ELR (cell line): Measurements from ENCODE around the gene PDE4D.
"Not testable (repeated sequence)": the region's sequence is repeated elsewhere in the genome, so short reads cannot be mapped to it uniquely, and the experiment has no call there.

ENCODE experiments used
- DNase-seq: peaks from one replicate; pipeline ENCODE4 v3.0.0-alpha.2; 2015; ENCODE audit warnings: low read depth

The PDE4D gene

DNA sequence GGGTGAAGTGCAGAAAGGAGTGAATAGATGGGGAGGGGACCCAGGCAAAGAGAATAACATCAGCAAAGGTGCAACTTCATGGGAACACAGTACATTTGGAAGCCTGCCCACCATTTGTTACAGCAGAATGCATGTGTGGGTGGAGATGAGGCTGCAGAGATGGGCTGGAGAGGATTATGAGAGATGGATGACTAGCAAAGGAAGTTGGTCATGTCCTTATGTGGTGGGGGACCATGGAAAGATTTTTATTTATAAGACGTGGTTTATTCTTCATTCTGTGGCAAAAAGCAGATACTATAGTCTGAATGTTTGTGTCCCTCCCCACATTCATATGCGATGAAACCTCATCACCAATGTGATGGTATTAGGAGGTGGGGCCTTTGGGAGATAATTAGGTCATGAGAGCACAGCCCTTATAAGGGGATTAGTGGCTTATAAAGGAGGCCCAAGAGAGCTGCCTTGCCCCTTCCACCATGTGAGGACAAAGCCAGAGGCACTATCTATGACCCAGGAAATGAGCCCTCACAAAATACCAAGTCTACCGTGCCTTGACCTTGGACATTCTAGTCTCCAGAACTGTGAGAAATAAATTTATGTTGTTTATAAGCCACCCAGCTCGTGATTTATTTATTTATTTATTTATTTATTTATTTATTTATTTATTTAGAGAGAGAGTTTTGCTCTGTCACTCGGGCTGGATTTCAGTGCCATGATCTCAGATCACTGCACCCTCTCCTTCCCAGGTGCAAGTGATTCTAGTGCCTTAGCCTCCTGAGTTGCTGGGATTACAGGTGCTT, 827.0 kb downstream of the PDE4D start:
- DNase-seq: peak; percentile 93

- peak; percentile 85 for DNase-seq
Measured at GRCh38 chr5:59065554-59065953, 828.0 kb downstream of the PDE4D start.

GRCh38 chr5:59064293-59064692, 829.2 kb downstream of the PDE4D start:
- DNase-seq: no peak

DNA sequence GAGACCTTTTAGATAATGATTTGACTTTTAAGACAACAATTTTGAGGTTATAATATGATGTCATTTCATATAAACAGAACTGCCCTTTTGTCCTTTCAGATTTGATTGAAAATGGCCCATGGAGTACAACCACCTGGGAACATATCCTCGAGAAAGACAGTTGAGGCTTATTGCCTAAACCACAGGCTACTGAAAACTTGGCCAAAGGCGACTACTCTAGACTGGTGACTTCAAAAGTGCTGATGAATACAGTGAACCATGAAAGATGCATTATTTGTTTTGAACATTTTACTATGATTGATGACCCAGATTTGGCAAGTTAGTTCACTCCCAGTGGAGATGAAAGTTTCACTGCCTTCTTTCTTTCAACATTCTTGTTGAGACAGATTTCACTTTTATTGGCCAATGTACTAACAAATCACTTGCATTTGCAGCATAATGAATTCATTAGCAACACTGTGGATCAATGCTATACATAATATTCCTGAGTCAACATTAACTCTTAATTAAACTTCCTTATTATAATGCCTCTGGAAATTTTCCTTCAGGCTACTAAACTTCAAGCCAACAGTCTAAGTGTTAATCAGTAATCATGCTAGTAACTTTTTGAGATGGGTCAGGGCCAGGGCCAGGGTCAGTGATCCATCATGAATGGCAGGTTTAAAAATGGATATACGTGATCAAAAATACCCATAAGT, 830.4 kb downstream of the PDE4D start:
- no peak for DNase-seq

DNA sequence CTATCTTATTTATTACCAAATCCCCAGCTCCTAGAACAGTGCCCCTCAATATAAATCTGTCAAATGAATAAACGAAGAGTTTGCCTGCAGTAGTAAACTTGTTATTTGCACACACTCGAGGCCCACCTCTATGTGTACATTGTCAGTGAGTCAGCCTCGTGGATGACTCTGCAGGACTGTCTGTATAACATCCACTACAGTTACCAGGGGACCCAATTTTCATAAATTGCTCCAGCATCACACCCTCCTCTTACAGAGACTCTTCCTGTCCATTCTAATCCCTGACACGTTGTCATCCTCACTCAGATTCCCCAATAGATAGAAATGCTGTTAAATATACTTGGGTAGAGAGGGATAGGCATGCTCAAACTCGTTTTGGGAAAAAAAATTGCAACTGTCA, 832.1 kb downstream of the PDE4D start:
- peak; percentile 72 for DNase-seq

DNA sequence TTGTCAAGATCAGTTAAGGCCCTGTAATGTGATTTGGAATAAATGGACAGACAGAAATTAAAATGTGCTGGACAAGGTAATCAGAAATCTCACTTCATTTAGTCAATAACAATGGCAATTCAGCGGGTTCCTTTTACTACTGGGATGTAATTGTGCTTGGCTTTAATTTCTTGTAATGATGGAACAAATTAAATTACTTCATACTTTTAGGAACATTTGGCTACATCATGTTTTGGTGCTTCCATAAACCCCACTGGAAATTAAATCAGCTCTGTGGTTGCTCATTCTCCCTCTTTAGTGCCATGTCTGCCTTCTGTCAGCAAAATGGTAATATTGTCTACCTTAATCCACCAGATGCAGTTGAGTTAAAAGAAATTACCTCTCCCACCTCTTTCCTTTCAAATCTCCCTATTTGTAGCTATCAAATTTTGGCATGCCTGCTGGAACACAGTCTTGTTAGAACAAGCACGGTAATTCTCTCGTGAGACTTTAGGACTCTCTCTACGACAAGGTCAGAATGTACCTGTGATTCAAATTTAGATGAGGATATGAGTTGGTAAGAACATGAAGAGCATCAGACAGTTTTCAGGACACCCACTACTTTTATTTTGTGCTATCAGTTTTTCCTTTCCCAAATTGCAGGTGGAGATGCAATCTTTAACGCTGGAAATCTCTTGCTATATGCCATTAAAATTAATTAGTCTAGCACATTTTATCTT, 834.4 kb downstream of the PDE4D start:
- DNase-seq: no peak

DNA sequence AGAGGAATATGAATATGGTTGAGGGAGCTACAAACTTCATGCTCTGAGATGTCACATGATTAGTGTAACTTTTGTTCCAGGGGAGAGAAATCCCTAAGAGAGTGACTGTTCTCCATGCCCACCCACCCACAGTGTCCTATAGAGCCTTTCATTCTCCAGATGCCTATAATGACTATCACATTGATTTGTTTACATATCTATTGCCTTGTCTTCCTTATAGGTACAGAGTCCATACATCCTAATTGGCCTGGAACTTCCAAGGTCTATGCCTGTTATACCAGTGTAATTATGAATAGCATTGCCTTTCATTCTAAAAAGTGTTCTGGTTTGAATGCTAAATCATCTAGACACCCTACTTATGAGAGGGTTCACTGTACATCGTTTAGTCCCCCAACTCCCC, 835.3 kb downstream of the PDE4D start:
- DNase-seq: no peak

DNA sequence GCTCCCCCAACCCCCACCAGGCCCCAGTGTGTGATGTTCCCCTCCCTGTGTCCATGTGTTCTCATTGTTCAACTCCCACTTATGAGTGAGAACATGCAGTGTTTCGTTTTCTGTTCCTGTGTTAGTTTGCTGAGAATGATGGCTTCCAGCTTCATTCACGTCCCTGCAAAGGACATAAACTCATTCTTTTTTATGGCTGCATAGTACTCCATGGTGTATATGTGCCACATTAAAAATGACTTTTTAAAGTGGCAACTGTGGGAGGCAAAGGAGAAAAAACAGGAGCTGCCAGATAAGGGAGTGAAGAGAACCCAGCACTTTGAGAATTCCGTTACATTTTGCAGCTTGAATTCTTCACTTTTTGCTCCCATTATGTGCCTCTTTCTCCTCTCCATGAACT, 836.9 kb downstream of the PDE4D start:
- not testable (repeated sequence) for DNase-seq

DNA sequence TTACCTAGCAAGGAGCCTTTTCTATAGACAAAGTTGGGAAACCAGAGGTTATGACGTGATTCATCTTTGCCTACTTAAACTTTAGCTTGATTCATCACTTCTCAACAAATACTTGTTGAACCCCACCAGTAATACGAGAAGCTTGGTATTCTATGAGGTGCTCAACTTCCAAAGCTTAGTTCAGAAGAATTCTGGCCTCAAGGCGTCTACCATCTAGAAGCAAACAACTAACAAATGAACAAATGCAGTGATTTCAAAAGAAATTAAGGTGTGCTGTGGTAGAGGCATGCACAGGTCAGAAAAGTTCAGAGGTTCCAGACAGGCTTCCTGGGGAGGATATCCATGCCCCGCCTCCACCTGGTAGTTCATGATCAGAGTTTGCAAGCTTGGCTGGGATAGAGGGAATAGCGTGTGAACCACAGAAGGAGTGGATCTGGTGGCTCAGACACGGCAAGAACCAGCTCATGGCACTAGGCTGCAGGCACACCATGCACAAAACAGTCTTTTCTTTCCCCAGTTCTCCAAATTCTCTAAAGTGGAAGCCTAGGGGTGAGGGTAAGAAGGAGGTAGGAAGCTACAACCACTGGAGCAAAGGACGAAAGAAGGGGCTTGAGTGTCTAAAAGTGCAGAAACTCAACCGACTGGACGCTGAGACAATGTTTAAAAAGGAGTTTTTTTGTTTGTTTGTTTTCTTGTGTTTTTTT, 837.6 kb downstream of the PDE4D start:
- peak; percentile 26 for DNase-seq

- no peak for DNase-seq
Measured at GRCh38 chr5:59054963-59055528, 838.5 kb downstream of the PDE4D start.

DNA sequence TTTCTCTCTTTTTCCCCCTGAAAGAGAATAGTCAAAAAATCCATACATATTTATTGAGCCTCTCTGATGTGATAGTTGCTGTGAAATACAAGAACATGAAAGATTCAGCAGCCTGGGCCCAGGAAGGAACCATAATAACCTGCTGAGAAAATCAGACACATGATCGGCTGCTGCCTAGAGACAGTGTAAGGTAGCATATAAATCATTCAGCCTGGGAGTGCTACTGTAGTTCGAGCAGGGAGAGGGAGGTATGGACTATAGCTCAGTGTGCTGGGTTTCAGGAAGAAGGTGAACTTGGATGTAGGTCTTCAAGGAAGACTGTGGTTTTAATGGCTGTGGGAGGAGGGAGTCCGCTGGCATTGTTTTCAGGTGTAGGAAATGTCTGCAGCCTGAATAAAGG, 841.6 kb downstream of the PDE4D start:
- no peak for DNase-seq

- no peak for DNase-seq
Measured at GRCh38 chr5:59049095-59049494, 844.4 kb downstream of the PDE4D start.

- peak; percentile 81 for DNase-seq
Measured at GRCh38 chr5:59042201-59043055, 851.1 kb downstream of the PDE4D start.

- no peak for DNase-seq
Measured at GRCh38 chr5:59041355-59041754, 852.2 kb downstream of the PDE4D start.

DNA sequence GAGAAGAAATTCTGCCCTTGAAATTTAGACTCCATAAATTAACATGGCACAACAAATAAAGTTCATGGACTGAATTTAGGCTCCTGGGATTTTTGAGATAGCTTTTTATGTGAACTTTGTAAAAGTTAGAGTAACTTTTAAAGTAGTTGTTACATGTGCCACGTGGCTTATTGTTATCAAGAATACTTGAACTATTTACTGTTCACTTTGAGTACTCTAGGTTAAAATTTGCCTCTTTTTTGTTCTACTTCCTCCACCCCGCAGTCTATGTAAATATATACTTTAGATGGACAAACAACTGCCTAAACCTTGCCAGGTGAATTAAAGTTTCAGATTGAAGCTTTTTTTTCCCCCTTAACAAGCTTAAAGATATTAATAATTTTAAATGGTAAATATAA, 852.7 kb downstream of the PDE4D start:
- no peak for DNase-seq

- no peak for DNase-seq
Measured at GRCh38 chr5:59040024-59040803, 853.3 kb downstream of the PDE4D start.

DNA sequence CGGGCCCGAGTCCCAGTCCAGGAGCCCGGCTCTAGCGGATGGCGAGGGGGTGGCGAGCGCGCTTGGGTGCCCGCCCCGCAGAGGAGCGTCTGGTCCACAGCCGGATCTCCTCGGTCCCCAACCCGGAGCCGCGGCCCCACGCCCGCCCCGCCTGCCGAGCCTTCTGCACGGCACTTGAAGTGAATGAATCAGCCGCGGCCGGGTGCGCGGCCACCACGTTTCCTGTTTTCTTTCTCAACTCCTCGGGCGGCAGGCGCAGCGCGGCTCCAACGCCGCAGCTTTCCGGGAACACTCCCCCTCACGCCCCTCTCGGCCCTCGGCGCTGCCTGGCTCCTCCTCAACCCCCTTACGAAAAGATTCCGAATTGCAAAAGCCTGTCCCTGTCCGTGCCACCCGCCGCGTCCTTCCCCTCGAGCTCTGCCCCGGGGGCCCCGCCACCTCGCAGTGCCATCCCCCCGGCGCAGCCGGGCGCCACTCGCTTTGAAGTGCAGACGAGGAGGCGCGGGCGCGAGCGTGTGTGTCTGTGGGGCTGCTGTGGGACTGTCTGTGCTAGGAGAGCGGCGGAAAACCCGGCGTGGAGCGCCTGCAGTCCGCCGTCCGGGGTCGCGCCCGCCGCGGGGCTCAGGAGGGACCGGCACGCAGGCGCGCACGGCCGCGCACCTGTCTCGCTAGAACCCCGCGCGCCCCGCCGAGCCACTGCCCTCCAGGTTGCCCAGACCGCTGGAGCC, 854.1 kb downstream of the PDE4D start:
- DNase-seq: peak; percentile 88

DNA sequence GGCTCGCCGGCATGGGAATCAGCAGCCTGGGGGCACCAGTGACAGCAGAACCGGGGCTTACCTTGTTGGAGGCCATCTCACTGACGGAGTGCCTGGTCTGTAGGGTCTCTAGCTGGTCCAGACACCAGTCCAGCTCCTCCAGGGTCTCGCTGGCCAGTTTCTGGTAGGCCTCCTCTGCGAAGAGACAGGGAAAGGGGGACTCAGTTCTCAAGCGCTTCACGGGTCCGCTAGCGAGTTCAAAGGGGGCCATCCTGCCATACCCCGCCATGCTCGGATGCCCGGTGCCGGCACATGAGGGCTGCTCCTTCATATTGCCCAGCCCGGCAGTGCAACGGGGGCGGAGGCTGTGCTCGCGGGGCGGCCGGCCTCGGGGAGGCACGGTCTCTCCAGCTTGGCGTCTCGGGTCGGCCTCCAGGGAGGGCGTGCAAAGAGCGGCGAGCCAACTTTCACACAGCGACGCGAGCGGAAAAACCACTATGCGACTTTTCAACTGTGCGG, 854.7 kb downstream of the PDE4D start:
- DNase-seq: peak; percentile 44
